Endometrial microvascular endothelial cells (primary cell): ENCODE data around the gene MFAP3L. TPM values are rescaled to one million over a fixed set of nuclear protein-coding genes. Genes with fewer than 3 reads are reported as not detected.
"Not testable (repeated sequence)": the region's sequence is repeated elsewhere in the genome, so short reads cannot be mapped to it uniquely, and the experiment has no call there.

Experiments
- in situ Hi-C: cut with HindIII; loops from 2 replicates; pipeline ENCODE4 v1.10.0; 2017; ENCODE audit warnings: low sequenced_read_pairs, low pct_unique_long_range_greater_than_20kb; ENCODE audit errors: inconsistent ontology term
- total RNA-seq: library from RNA; depleted of rRNA; stranded (reverse); fragments of >200 nt; gene quantifications from one replicate; pipeline ENCODE4 v1.2.3, GENCODE V29; 2015; ENCODE audit errors: inconsistent ontology term

The MFAP3L gene
- total RNA-seq, 1 donor from 2014 or later: 0.28 TPM

- in situ Hi-C loops: no loop called here
Measured at GRCh38 chr4:169957785-169958184, 68.4 kb downstream of the MFAP3L start.

GRCh38 chr4:169956091-169956843 is 69.9 kb downstream of the MFAP3L start:
- in situ Hi-C loops: no loop called here

GRCh38 chr4:169955521-169955920 is 70.7 kb downstream of the MFAP3L start:
- in situ Hi-C loops: no loop called here

GRCh38 chr4:169952236-169953002 is 73.8 kb downstream of the MFAP3L start:
- in situ Hi-C loops: no loop called here

GRCh38 chr4:169948271-169948670 is 77.9 kb downstream of the MFAP3L start:
- in situ Hi-C loops: no loop called here

- in situ Hi-C loops: no loop called here
Measured at GRCh38 chr4:169945636-169946035, 80.6 kb downstream of the MFAP3L start.

GRCh38 chr4:169943601-169944000 is 82.6 kb downstream of the MFAP3L start:
- in situ Hi-C loops: not testable (repeated sequence)

- in situ Hi-C loops: no loop called here
Measured at GRCh38 chr4:169941141-169941540, 85.1 kb downstream of the MFAP3L start.

- in situ Hi-C loops: no loop called here
Measured at GRCh38 chr4:169940460-169940859, 85.7 kb downstream of the MFAP3L start.

Other genes with a start within 250 kb of the MFAP3L start
- 1.0 TPM for gene AADAT, start 63.6 kb upstream of the MFAP3L start, total RNA-seq